GM19397 (cell line): ENCODE measurements around the gene RANBP10.

Source experiments
- ATAC-seq: cut with Tn5 transposase; IDR thresholded peaks from one replicate; pipeline ENCODE4 v1.9.1; 2021; ENCODE audit warnings: mild to moderate bottlenecking, moderate library complexity; ENCODE audit not compliant: unreplicated experiment

Gene RANBP10

GRCh38 chr16:67679935-67680897, 126.1 kb downstream of the RANBP10 start:
- no peak for ATAC-seq

DNA sequence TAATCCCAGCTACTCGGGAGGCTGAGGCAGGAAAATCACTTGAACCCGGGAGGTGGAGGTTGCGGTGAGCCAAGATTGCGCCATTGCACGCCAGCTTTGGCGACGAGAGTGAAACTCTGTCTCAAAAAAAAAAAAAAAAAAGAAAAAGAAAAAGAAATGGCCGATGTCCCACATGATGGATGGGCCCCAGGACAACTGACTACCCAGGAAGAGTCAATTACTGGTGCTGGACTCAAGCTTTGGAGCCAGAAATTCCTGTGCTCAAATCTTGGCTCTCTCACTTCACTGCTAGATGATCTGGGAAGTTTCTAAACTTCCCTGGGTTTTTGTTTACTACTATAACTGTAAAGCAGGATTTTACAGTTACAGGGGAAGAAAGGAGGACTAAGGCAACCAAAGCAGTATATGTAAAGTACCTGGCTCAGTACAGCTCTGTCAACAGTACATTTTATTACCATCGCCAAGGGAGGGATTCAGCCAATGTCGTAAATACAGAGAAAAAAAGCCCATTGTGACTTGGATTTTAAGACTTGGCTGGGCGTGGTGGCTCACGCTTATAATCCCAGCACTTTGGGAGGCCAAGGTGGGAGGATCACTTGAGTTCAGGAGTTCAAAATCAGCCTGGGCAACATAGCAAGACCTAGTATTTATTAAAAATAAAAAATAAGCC, 127.9 kb downstream of the RANBP10 start:
- no peak for ATAC-seq

- ATAC-seq, result no peak
Observed at GRCh38 chr16:67677712-67678111, 128.6 kb downstream of the RANBP10 start.

DNA sequence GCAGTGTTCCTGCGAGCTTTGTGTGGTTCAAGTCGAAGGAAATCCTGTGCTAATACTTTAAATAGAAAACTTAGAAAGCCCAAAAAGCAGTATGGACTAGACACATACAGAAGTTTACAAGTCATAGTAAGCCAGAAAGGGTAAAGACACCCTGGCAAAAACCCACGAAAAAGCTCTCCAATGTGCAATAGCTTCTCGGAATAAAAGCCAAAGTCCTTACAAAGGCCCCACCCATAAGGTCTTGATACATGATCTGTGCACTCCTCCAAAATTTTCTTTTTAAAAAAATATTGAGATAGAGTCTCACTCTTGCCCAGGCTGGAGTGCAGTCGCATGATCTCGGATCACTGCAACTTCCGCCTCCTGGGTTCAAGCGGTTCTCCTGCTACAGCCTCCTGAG, 129.4 kb downstream of the RANBP10 start:
- ATAC-seq, result no peak

- ATAC-seq, result no peak
Observed at GRCh38 chr16:67676516-67676915, 129.8 kb downstream of the RANBP10 start.

DNA sequence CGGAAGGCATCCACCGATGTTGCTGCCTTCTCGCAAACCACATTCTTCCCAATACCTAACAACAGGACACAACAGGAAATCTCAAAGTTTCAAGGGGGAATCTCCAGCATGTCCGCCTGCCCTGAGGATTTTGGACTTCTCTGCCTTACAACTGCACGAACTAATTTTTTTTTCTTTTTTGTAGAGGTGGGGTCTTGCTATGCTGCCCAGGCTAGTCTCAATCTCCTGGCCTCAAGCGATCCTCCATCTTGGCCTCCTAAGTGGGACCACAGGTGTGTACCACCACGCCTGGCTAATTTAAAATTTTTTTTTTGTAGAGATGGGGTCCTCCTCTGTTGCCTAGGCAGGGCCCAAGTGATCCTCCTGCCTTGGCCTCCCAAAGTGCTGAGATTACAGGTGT, 130.4 kb downstream of the RANBP10 start:
- ATAC-seq, result no peak

DNA sequence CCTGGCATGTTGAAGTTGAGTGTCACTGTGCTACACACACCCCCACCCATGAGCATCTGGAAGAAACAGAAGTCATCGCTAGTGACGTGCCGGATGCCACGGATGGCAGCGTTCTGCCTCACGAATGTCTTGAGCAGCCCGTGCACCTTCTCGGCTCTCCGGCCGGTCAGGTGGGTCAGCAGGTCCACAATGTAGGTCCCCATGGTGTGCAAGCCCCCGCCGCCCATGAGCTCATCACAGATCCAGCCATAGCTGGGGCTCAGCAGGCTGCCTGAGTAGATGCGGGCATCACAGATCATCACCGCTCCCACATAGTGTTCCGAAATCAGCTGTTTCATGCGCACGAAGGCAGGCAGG, 130.8 kb downstream of the RANBP10 start:
- no peak for ATAC-seq

DNA sequence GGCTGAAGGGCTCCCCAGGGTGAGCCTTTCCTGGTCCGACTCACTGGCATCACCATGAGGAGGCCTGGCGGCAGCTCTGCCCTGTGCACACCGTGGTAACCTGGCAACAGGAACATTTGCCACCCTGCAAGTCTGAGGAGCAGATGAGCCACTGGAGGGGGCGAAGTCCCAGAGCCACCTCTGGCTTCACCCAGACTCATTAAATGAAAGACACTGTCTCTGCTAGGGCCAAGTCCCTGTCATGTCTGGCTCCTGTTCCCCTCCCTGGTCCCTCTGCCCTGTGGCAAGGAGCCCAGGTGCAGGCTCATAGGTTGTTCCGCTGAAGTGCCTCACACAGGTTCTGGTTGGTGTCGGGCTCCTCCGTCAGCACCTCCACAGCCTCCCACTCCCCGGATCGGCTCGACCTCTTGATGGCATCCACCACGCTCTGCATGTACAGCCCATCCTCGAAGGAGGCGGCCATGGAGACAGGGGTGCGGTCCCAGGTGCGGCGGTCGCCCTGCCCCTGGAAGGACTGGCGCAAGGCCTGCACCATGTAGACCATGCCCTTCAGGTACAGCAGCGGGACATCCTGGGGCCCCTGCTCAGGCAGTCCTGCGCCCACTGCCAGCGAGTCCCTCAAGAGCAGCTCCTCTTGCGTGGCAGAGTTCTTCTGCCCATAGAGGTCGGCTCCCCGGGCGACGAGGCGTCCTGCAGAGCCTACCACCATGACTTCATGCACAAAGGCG, 131.3 kb downstream of the RANBP10 start:
- no peak for ATAC-seq

DNA sequence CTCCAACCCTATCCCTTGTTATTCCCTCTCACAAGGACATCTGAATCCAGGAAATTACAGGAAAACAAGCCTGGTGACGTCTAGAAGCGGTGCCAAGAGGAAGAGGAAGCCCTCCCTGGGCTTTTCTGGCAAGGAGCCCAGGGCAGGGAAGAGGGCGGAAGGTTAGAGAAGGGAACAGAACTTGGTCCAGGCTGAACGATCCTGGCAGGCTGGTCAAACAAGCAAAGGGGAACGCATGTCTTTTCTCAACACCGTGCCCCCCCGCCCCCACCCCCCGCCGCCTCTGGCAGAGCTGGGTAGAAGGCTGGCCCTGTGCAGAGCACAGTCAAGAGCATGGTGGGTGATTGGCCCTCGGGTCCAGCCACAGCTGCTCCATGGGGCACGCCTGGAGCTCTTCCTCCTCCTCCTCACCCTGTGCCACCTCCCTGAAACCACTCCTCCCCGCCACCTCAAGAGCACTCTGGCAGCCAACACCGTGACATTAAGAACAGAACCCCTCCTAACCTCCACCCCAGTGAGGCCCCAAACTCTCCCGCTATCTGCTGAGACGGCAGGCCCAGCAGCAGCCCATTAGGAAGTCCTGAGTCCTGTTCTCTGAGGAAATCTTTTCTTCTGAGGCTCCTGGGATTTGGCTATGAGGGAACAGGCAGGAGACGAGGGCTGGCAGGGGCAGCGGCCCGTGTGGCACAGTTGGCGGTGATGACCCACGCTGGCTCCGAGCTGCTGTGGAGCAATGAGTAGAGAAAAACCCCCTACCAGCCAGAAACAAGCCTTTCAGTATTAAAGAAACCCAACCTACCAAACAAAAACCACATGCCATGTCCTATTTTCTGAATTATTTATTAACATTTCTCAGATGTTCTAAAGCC, 132.4 kb downstream of the RANBP10 start:
- ATAC-seq, result no peak
